ENCODE data around the gene ENOX2.

DNA sequence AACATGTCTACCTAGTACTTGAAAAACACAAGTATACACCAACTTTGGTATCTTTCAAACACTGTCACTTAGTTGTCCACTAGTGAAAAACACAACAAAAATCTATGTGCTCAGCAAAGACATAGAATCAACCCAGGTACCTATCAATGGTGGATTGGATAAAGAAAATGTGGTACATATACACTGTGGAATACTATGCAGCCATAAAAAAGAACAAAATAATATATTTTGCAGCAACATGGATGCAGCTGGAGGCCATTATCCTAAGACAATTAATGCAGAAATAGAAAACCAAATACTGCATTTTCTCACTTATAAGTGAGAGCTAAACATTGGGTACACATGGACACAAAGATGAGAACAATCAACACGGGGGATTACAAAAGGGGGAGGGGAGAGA is 148.7 kb downstream of the ENOX2 start:
- TF ChIP-seq POLR2AphosphoS5 (IDR thresholded peaks at IDR 0.05; ENCODE audit: low read depth, low read length) (no peak), TAF1 (IDR thresholded peaks at IDR 0.05; ENCODE audit: borderline replicate concordance, low read depth, low read length) (no peak), POLR2A (IDR thresholded peaks at IDR 0.05; ENCODE audit: low read depth, low read length) (no peak)
